IPS-11a (cell line): ENCODE measurements around the gene CACNA1C.

Experiments used
- H3K4me3 ChIP-seq: one replicate; pipeline ENCODE4 v1.5.1; 2013; ENCODE audit warnings: low read depth, low read length, control low read depth

The CACNA1C gene

DNA sequence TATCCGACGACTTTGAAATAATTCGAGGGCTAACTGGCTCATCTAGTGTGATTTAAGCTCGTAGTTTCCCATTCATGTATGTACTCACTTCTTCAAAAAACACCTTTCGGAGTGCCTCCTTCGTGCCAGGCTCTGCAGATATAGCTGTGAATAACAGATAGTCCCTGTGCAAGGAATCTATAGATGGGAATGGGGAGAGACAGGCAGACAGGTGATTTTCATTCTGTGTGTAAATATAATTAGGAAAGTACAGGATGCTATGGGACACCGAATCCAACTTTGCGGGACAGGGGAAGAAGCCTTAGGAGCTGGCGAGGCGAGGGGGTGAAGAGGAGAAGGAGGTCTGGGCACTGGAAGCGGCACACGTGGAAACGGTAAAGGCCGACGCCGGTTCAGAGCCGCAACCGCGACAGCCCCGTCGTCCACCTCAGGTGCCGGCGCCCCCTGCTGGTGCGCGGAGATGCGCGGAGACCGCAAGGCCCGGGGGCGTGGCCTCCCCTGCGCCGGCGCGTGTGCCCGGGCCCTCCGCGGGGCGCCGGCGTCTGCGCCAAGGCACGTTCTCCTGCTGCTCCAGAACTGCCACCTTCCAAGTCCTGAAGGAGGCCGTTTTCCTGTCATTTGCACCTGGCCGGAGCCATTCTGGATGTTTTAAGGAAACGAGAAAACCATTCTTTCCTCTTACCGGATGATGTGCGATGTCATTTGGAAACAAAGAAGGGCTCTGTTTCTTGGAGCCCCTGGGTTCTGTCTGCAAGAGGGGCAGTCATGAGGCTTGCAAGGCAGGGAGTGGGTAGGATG, 18.0 kb upstream of the CACNA1C start:
- no peak overlapping the region for H3K4me3 ChIP-seq

DNA sequence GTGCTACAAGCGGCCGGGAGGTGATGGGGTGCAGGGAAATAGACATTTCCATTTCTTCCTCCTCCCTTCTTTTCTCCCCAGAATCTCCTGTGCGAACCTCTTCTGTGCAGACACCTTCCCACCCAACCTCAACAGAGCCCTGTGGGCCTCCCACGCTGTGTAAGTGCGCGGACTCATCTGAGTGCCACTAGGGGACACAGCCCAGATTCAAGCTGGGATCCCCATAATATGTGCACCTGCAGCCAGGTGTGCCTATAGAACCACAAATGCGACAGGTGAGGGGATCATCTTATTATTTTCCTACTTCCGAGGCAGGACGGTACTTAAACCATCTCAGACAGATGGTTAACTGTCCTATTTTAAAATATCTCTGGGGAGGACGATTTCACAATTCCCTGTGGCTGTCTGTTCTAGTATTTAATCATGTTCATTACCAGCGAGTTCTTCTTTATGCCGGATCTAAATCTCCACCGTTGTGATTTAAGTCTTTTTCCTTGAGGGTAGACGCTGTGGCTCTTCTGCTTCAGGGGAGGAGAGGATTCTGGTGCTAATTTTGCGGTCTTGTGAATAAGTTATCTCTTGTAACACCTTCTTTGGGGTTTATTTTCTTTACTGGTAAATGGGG, 17.2 kb upstream of the CACNA1C start:
- H3K4me3 ChIP-seq: no peak overlapping the region

DNA sequence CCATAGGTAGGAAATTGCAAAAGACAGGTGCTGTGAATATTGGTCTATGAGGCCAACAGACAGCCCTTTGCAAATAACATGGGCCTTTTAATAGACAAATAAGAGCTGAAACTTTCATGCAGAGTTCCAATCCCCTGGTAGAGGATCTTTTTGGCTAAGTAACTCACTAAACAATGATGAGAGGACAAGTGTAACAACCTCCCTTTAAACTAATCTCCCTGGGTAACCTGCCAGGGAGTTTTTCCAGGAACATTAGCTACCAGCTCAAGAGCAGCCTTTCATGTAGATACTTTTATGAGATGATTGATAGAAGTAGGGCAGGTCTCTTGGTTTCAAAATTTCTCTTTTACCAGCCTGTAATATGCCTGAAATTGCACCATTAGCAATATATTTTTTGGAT, 13.8 kb upstream of the CACNA1C start:
- H3K4me3 ChIP-seq: no peak overlapping the region

DNA sequence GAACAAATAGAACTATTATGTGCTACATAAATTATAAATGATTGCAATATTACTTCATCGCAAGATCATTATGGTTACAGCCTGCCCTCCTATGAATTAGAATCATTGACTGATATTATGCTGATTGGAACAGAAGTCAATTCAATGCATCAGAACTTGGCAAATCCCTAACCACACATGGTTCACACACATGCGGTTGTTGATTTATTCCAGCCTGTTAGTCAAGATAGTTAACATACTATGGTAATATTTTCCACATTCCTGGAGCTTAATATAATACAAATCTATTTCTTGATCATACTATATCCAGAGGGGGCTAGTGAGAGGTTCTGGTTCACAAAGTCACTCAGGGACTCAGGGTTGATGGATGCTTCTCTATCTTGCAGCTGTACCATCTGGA, 9.7 kb upstream of the CACNA1C start:
- no peak overlapping the region for H3K4me3 ChIP-seq

DNA sequence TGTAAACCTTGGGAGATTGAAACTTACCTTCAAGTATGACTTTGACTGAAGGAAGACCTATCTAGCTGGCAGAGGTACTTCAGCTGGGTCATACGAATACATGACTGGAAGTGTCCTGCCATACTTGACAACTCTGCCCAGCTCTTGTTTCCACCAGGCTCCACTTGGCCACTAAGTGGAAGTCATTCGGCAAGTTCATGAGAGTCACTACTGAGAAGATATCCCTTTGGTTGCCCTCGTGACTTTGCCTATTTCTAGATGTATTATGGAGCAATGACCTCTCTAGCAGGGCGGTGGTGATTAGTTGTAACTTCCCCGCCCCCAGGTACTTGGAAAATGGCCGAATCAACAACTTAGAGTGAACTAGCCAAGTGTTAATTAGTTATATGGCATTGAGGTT, 8.6 kb upstream of the CACNA1C start:
- H3K4me3 ChIP-seq: no peak overlapping the region

DNA sequence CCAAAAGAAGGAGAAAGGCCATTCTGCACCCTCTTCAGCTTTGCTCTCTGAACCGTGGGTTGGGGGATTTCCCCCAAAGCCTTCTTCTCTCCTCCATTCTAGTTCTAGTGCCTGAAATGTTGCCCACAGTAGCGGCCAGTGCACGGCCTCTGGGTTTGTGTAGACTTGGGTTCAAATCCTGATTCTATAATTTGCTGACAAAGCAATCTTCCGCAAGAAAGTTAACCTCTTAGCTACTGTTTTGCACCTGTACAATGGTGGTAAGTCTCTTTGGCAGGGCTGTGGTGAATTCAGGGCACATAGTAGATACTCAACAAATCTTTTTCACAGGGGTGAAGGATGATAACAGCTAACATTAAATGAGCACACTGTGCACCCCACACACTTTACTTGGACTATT, 5.8 kb upstream of the CACNA1C start:
- no peak overlapping the region for H3K4me3 ChIP-seq

DNA sequence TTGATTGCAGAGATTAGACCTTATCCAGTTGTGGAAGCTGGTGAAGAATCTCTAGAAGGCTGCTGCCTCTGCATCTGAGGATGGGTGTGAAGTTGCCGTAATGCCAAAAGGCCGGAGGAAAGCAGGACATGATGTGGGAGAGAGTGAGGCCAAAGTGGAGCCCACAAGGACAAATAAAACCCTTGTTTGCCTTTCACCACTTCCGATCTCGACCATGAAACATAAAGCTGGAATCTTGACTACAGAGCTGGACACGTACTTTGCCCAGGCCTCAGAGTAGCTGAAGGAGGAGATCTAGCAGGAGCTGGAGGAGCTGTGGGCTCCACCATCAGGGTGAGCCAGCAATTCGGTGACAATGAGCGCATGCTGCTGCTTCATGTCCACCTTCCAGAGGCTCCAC, 5.0 kb upstream of the CACNA1C start:
- no peak overlapping the region for H3K4me3 ChIP-seq

DNA sequence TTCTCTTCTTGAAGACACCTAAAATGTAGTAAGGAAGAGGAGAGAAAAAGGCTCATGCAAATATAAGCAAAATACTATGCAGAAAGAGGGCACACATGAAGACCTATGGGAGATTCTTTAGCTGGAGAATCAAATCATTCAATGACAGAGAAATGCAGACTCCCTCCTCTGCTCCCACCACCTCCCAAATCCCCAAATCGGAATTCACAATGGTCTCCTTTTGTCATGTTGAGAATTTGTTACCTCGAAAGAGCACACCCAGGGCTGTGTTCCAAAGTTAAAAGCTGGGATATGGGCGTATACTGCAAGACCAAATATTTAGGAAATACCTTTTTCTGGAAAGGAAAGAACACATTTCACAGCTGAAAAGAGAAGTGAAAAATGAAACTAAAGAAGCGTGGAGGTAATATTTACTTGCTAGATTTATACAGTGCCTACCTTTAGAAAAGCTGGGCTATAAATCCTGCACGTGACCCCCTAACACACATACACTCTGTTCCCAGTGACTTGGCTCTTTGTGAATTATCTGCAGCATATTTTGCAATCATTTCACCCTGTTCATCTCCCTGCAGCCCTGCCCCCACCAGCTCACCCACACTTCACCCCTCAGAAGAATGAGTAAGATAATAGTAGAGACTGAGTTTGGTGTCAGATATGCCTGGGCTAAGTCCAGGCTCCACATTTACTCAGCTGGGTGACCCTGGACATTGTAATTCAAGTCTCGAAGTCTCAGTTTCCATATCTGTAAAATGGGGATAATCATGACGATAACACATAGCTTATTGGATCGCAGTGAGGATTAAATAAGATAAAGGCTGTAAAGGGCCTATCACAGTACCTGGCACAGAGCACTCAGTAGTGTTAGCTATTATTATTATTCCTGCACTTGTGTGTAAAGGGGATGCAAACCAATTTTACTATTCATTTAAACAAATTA, 2.9 kb upstream of the CACNA1C start:
- H3K4me3 ChIP-seq: no peak overlapping the region

DNA sequence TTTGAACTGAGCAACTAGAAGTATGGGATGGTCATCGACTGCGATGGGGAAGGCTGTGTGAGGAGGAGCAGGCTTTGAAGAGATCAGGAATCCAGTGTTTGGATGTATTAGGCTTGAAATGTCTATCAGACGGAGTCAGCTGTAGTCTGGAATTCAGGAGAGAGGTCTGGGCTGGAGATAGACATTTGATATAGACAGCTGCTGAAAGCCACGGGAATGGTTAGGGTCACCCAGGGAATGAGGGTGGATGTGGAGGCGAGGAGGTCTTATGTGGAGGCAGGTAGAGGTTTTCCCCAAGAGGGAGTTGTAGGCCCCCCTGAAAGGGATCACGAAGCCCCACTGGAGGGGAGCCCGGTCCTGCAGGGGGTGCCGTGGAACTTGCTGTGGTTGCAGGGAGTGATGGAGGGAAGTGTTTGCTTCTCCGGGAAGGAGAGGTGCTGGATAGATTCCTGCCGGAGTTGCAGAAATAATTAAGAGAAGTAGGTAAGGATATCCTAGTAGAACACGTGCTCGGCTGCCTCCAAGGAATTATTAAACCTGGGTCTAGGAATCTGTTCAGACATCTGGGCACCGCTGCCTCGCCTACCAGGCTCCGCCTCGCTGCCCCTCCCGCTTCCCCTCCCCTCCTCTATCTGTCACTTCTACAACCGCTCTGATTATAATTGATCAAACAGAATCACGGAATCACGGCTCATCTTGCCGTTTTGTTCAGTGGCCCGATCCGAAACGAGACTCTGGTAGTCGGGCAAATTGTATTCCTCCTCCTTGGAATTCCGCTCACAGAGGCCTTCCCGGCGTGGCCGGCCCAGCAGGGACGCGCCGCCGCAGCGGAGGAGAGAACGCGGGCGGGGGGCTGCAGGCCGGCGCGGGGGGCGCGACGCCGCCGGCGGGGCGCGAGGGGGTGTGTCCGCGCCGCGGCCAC, 826 bp upstream of the CACNA1C start:
- H3K4me3 ChIP-seq: peak overlapping the region; percentile 9

DNA sequence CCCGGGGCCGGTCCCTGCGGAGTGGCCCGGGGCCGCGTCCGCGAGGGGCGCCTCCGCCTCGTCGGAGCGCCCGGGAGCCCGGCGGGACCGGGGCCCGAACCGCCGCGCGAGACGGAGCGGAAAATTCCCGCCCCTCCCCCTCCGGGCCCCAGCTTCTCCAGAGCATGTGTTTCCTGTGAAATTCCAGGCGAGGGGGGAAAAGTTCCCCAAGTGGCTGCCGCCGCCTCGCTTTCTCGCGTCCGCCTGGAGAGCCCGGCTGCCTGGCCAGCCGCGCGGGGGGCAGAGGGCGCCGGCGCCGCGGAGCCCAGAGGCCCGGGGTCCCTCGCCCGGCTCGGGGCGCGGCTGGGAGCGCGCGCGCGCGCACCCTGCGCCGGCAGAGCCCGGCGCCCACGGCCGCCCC, 904 bp downstream of the CACNA1C start:
- H3K4me3 ChIP-seq: peak overlapping the region; percentile 51

DNA sequence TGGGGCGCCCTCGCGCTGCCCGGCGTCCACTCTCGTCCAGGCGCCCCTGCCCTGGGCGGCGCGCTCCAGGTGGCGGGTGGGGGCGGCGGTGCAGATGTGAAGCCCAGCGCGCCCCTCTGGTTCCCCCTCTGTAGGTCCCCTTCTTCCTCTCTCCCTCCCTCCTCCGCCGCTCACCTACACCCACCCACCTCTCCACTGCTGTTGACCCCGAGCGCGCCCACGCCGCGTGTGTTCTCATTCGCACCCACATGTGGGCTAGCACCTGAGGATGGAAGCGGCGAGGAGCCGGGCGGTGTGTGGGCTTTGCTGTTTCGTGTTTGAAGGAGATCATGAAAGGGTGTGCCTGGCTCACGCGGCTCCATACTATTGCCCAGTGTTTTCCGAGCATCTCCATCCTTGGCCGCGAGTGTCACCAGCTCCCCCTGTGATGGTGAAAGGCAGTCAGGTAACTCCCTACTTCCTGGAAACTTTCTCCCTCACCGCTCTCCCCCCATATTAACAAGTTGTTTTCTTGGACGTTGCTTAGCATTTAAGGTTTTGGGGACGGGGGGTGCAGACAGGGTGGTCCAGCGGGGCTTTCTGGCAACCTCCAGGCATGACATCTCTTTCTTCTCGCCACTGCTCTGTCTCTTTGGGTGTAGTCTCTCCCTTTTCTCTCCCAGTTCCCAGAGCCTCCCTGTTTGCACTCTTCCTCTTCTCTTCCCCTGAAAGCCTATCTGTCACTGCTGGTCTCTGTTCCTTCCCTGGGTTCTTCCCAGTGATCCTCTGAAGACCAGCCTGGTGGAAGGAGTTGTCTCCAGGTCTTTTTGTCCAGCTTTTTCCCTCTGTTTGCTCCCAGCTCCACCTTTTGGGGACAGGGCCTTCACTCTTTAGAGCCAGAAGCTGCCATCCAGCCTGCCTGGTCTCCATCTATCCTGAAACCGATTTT, 1.6 kb downstream of the CACNA1C start:
- peak overlapping the region; percentile 13 for H3K4me3 ChIP-seq

DNA sequence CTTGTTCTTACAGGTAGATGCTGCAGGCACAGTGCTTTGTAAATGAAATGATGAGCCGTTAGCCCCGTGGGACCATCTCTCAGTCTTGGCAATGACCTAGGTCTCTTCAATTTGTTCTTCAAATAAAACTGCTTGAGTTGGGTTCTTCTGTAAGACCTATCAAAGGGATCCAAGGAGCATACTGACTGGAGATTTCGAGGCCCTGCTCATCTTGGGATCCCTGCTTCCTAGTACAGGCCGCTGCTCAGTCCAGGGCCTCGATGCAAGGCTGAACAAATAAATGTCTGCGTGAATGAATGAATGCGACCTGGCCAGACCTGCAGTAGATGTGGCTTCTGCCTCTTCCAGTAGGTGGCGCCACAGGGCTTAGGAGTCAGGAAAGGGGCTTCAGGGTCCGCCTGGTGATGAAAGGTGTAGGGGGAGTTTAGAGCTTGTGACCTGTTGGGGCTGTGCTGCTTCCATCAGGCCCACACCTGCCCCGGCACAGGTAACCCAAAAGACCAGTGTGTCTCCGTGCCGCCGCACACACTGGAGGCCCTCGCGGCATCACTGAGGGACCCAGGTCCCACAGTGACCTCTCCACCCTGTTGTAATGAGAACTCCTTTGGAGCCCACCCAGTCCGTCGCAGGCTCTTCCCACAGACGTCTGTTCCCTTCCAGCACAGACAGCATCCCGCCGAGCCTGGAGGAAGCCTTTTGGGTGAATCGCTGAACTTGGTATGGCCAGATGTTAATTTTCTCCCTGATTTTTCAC, 4.4 kb downstream of the CACNA1C start:
- H3K4me3 ChIP-seq: no peak overlapping the region

DNA sequence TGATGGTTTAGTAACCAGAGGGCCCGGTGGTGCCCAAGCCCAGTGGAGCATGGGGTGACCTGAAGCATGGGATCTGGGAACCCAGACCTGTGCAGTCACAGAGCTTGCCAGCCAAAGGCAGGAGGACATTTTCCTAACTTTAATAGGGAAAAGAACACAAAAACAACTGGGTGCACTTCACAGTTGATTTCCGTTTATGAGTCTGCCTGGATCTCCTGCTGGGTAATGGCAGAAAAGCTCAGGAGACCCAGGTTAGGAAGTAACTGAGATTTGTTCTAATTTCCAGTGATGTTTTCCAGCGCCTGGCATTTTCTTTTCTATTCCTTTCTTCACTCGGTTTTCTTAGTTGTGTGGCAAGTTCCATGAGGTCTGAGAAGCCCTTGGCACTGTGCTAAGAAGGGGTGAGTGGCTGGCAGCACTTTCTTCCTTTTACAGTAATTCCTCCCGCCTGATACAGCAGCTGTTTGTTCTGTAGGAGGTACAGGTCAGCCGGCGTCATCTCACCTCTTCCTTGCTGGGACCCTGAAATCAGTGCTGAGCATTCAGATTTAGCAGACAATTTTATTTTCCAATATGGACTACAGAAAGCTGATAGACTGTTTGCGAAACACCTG, 5.1 kb downstream of the CACNA1C start:
- H3K4me3 ChIP-seq: no peak overlapping the region

DNA sequence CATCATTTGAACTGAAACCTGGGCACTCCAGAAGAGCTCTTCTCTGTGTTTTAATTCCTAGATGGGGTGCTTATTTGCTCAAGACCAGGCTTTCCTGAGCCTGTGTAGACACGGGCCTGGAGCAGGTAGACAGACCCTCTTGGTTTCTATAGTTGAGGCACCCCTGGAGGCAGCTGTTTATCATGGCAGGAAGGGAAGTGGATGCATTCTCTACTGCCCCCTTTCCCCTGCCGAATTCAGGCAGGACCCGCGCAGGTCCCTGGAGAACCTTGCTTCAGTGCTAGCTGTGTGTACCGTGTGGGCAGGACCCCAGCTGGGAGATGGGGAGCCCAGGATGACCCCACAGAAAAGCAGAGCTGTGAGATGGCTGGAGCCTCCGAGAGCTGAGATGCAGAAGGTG, 6.0 kb downstream of the CACNA1C start:
- no peak overlapping the region for H3K4me3 ChIP-seq

DNA sequence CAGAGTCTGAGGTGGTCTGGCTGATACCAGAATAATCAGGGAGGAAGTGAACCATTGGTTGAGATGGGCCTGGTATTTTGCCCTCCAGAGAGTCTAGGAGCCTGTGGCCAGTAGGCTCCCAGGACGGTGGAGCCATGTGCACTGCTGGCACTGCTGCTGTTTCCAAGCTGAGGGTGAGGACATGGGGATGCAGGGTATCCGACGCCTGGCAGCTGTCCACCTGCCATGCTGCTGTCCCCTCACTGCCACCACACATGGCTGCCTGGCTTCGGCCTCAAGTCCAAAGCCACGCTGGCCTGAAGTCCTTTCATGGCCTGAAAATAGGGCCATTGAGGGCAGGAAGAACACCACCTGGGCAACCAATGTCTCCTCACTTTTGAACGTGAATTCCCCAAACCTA, 8.6 kb downstream of the CACNA1C start:
- no peak overlapping the region for H3K4me3 ChIP-seq

DNA sequence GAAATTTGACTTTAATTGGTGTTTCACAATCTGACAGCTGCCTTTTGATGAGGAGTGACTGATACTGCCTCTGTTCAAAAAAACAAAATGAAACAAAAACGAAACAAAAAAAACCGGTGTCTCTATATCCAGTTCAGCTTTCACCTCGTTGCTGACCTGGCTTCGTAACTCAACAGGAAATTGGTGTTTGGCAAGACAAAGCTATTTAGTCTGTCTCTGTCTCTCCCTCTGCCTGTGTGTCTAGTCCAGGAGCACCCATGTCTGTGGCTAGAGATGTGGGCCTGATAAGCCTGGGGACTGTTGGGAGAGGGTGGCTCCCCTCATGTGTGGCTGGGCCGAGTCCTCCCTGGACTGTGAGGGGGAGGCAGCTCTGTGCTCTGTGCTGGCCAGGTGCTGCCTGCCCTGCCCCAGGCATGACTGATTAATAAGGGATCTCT, 11.3 kb downstream of the CACNA1C start:
- no peak overlapping the region for H3K4me3 ChIP-seq

DNA sequence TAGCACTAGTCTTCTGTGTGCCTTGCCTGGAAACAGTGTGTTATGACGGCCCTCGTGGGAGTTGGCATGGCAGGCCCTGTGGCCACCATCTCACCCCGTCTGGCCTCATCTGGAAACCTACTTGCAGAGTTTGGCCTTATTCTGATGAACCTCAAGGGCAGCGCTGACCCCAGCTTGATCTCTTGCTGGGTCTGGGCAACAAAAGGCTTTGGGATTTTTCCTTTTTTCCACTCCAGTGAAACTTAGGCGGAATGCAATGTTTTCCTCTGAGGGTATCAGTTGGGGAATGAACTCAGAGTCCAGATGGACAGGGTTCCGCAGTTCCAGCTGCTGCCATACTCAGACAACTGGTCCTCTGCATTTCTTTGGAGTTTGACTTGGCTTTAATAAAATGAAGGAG, 15.9 kb downstream of the CACNA1C start:
- no peak overlapping the region for H3K4me3 ChIP-seq

DNA sequence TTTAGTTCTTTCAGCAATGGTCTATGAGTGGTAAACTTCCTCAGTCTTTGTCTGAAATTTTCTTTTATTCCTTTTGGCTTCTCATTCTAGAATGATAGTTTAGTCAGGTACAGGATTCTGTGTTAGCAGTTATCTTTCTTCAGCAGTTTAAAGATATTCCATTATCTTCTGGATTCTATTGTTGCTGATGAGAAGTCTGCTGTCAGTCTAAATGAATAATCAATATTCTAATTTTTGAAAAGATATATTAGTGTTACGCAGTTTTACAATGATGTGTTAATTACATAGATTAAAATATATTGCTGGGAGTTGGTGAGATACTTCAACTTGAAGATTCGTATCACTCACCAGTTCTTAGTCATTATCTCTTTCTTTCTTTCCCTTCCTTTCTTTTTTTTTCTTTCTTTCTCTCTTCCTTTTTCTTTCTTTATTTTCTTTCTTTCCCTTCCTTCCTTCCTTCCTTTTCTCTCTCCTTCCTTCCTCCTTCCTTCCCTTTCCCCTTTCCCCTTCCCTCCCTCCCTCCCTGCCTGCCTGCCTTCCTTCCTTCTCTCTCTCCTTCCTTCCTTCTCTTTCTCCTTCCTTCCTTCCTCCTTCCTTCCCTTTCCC, 17.8 kb downstream of the CACNA1C start:
- no peak overlapping the region for H3K4me3 ChIP-seq
